Colonic mucosa (tissue), 4 donors: ENCODE measurements around the gene EPHA5. TPM values are rescaled to one million over a fixed set of nuclear protein-coding genes. Genes with fewer than 3 reads are reported as not detected.

Experiments used
- DNase-seq: peaks from one replicate; pipeline ENCODE4 v3.0.0-alpha.2; 2020
- H3K27ac ChIP-seq: fragments of 200-600 bp; one replicate; pipeline ENCODE4 v1.8.0; 2021
- H3K27me3 ChIP-seq: fragments of 200-600 bp; one replicate; pipeline ENCODE4 v1.8.0; 2021
- H3K36me3 ChIP-seq: fragments of 200-600 bp; one replicate; pipeline ENCODE4 v1.8.0; 2021
- H3K4me1 ChIP-seq: fragments of 200-600 bp; one replicate; pipeline ENCODE4 v1.8.0; 2021; ENCODE audit warnings: mild to moderate bottlenecking
- H3K4me3 ChIP-seq: fragments of 200-600 bp; one replicate; pipeline ENCODE4 v1.8.0; 2021
- H3K9ac ChIP-seq, 2 donors: one replicate each; pipeline ENCODE4 v1.7.0; 2013; ENCODE audit warnings: control low read depth in 2 of 2, low read depth in 2 of 2, low read length in 2 of 2
- H3K9me3 ChIP-seq: fragments of 200-600 bp; one replicate; pipeline ENCODE4 v1.8.0; 2021
- CTCF ChIP-seq: fragments of 200-600 bp; IDR thresholded peaks from one replicate; pipeline ENCODE4 v1.8.0; 2022; ENCODE audit warnings: antibody characterized with exemption, mild to moderate bottlenecking
- intact Hi-C: fragments of 100-400 bp; cut with DNase I; formaldehyde crosslinking; loops from one replicate; pipeline ENCODE4 v1.14.1; 2022
- total RNA-seq, 2 donors: library from RNA; stranded (reverse); fragmentation: NEBNext Ultra II Directional in 1 of 2; extraction: Animal tissue kit (Norgen Biotek cat#: 25700) in 1 of 2; gene quantifications; one replicate each; pipeline ENCODE4 v1.2.1, GENCODE V29; 2021
- donor health status: healthy.
- donor health status: DM: no; HTN: no; CAD: no.
- donor health status: DM: no; HTN: no; CAD: no.

EPHA5 gene
- total RNA-seq, 2 donors from 2014 or later: 0.07 to 0.13 TPM

- TF ChIP-seq CTCF: no peak
- no peaks in the 10 kb centered on the region for H3K27me3 ChIP-seq
- intact Hi-C loops: no loop called here
- H3K4me1 ChIP-seq: no peaks in the 10 kb centered on the region
- no peaks in the 10 kb centered on the region for H3K36me3 ChIP-seq
- no peak overlapping the region for H3K4me3 ChIP-seq
- no peak overlapping the region for H3K27ac ChIP-seq
- DNase-seq: no peak
- no peaks in the 10 kb centered on the region for H3K9me3 ChIP-seq
- no peak overlapping the region for H3K9ac ChIP-seq
Observed at GRCh38 chr4:65651751-65652150, 18.5 kb downstream of the EPHA5 start.

GRCh38 chr4:65651031-65651430 lies 19.3 kb downstream of the EPHA5 start:
- Histone ChIP-seq H3K9me3 (no peaks in the 10 kb centered on the region), H3K9ac (no peak overlapping the region), H3K27me3 (no peaks in the 10 kb centered on the region), H3K27ac (no peak overlapping the region), H3K36me3 (no peaks in the 10 kb centered on the region), H3K4me3 (no peak overlapping the region), H3K4me1 (no peaks in the 10 kb centered on the region)
- TF ChIP-seq CTCF: no peak
- no peak for DNase-seq
- intact Hi-C loops: no loop called here

- intact Hi-C loops: no loop called here
- H3K4me1 ChIP-seq: no peaks in the 10 kb centered on the region
- no peak for DNase-seq
- H3K27me3 ChIP-seq: no peaks in the 10 kb centered on the region
- no peak overlapping the region for H3K4me3 ChIP-seq
- H3K36me3 ChIP-seq: no peaks in the 10 kb centered on the region
- no peak for TF ChIP-seq CTCF
- no peak overlapping the region for H3K27ac ChIP-seq
- no peaks in the 10 kb centered on the region for H3K9me3 ChIP-seq
- H3K9ac ChIP-seq: no peak overlapping the region
Observed at GRCh38 chr4:65646136-65646535, 24.2 kb downstream of the EPHA5 start.

- Histone ChIP-seq H3K27me3 (no peaks in the 10 kb centered on the region), H3K36me3 (no peaks in the 10 kb centered on the region), H3K4me3 (no peak overlapping the region), H3K27ac (no peak overlapping the region), H3K4me1 (no peaks in the 10 kb centered on the region), H3K9me3 (no peaks in the 10 kb centered on the region), H3K9ac (no peak overlapping the region)
- DNase-seq: no peak
- intact Hi-C loops: no loop called here
- no peak for TF ChIP-seq CTCF
Observed at GRCh38 chr4:65645185-65645584, 25.1 kb downstream of the EPHA5 start.

- Histone ChIP-seq H3K27ac (no peak overlapping the region), H3K4me3 (no peak overlapping the region), H3K9me3 (no peaks in the 10 kb centered on the region), H3K9ac (no peak overlapping the region), H3K27me3 (no peaks in the 10 kb centered on the region), H3K4me1 (no peaks in the 10 kb centered on the region), H3K36me3 (no peaks in the 10 kb centered on the region)
- no peak for TF ChIP-seq CTCF
- no peak for DNase-seq
- intact Hi-C loops: no loop called here
Observed at GRCh38 chr4:65635051-65635821, 35.1 kb downstream of the EPHA5 start.
